Myocyte (in vitro differentiated cells): Measurements from ENCODE around the gene VPS37B. TPM values are rescaled to one million over a fixed set of nuclear protein-coding genes. Genes with fewer than 3 reads are reported as not detected.

Experiments
- DNase-seq: peaks from one replicate; pipeline ENCODE4 v3.0.0-alpha.2; 2012; ENCODE audit warnings: low read depth
- total RNA-seq: library from RNA; depleted of rRNA; stranded (reverse); fragments of >200 nt; gene quantifications from 2 replicates; pipeline ENCODE4 v1.2.3, GENCODE V29; 2014

Gene VPS37B
- total RNA-seq, 1 donor from 2014 or later, result 86.7 TPM

GRCh38 chr12:122842505-122843405 lies 53.2 kb downstream of the VPS37B start:
- DNase-seq, result no peak

DNA sequence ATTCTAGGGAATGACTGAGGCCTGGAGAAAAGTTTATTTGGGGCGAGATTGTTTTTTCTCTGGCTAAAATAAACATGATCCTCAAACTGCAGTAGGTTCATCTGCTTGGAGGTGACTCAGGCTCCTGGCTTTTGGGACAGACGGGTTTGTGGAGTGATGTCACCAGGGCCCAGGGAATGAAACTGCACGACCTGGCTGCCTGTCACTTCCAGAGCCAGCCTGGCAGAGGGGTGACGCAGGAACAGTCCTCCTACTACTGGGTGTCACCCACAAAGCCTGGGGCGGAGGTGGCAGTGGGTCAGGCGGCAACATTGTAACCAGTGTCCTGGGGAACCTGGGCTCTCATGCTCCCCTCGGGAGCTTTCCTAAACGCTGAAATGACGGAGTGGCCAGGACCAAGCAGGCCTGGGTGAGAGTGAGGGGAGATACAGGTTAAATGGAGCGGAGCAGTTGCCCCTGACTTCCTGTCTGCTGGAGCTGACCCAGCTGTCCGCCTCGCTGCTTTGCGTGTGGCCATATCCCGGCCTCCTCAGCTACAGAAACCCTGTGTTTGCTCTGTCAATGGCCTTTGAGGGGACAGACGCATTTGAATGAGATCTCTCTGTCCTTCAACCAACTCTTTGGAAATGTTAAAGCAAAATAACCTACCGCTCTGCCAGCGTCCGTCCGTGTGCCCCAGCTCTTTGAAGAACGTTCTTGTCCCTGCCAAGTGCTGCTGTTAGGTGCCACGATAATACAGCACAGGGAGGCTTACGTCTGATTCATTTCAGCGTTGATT lies 54.2 kb downstream of the VPS37B start:
- peak; percentile 85 for DNase-seq

- no peak for DNase-seq
These were observed 55.1 kb downstream of the VPS37B start for GRCh38 chr12:122840580-122841513.

- peak; percentile 45 for DNase-seq
These were observed 55.9 kb downstream of the VPS37B start for GRCh38 chr12:122839907-122840554.

DNA sequence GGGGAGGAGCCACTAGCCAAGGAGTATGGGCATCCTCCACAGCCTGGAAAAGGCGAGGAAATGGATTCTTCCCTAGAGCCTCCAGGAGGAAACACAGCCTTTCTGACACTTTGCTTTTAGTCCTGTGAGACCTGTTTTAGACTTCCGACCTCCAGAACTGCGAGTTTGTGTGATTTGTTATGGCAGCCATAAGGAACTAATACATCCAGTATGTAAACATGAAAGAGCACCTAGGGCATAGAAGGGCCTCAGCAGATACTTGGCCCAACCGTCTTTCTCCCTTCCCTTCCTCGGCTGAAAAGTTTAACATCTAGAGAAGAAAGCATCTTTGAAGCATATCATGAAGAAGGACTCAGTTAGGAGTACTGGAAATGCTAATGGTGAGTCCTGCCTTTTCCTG lies 57.1 kb downstream of the VPS37B start:
- no peak for DNase-seq

GRCh38 chr12:122837306-122838265 lies 58.3 kb downstream of the VPS37B start:
- DNase-seq, result no peak

DNA sequence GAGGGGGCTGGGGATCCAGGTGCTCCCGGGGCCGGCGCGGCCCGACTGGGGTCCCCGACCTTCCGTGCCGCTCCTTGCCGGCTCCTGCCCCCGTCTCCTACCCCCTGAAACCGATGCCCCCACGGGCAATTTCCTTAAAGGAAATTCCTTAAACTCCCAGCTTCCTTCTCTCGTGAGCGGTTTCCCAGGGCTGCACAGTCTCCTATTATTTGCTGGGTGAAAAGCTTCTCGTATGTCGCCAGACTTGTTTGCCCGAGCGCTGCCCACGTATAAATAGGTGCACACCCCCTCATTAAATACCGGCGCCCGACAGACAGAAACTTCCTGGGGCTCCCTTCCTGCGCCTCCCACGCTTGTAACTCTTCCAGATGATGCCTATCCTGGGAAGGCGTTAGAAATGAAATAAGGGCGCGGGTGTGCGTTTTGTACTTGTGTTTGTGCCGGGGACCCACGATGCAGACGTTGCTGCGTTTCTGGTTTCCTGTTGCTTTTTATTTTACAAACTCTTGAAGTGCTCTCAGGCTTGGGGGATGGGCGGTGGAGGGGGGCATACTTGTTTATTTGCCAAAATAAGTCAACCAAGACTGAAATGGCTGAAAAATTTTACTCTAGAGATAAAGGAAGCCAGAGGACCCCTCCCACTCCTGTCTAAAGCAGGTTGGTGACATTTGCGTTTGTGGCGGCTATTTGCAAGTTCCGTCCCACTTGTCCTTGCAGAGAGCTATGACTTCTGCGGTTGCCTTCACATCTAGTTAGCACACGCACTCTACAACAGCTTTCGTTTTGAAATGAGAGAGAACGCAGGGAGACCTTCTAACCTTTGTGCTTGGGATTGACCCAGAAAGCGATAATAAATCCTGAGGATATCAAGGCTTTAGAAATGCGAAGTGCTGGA lies 59.6 kb downstream of the VPS37B start:
- DNase-seq, result no peak

DNA sequence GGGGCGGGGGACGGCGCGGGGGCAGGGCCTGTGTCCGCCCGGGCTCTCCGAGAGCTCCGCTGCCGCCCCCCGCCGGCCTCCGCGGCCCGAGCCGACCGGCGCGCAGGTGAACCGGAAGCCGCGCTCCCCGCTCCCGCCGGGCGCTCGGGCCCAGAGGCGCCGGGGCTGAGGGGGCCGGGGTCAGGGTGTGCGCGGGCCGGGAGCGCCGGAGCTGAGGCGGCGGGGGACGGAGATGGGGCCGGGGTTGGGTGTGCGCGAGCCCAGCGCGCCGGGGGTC lies 60.2 kb downstream of the VPS37B start:
- DNase-seq, result peak; percentile 25

- peak; percentile 36 for DNase-seq
These were observed 60.8 kb downstream of the VPS37B start, which contains the start of gene HIP1R for GRCh38 chr12:122834921-122835749. Gene HIP1R, plus strand, starts transcription at chr12:122835457. Its CDS starts 94 bp downstream, at chr12:122835551.

- peak; percentile 85 for DNase-seq
These were observed 61.6 kb downstream of the VPS37B start for GRCh38 chr12:122834104-122834920.

GRCh38 chr12:122830517-122831214 lies 65.3 kb downstream of the VPS37B start:
- DNase-seq, result no peak

DNA sequence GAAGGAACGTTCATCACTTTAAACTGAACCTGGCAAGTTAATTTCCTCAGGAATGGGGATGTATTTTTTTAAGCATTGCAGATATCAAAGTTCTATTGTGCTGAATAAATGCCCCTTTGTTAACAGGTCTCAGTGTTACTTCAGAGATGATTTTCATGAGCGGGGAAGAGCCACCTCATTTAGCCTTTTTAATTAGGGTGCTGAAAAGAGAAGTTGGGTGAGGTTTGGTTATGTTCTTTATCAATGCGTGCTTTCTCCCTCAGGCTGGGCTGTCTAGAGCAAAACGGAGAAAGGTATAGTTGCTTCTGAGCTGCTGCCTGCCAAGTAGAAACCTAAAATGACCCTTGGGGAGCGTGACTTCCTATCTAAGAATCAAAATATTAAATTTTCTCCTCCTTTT lies 68.7 kb downstream of the VPS37B start:
- DNase-seq, result no peak

DNA sequence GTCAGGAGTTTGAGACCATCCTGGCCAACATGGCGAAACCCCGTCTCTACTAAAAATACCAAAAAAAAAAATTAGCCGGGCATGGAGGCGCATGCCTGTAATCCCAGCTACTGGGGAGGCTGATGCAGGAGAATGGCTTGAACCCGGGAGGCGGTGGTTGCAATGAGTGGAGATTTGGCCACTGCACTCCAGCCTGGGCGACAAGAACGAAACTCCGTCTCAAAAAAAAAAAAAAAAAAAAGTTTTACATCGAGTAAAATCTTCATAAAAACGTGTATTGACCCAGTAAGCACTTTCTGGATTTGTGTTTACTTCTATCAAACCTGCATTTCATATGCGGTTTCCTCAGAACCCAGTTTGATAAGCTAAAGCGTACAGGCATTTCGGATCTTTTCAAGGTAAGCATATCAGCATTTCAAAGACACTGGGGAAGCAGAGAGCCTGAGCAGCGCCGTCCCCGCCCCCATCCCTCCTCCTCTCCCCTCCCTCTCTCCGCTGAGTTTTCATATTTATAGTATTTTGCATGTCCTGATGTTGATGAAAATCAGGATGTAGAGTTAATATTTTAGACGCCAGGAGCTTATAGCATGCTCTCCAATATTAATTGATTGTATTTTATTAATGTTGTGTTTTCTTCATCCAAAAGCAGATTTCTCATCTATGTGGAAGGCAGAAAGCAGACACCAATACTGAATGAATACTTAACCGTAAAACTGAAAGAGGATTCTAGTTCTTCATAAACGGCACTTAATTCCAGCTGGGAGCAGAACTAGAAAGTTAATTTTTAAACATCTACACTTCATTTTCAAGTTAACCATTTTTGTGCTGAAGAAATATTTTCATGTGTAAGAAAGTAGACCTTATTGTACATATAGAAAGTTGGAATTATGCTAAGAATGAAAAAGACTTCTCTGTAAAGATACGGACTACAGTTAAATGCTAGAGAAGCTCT lies 69.9 kb downstream of the VPS37B start:
- DNase-seq, result no peak

DNA sequence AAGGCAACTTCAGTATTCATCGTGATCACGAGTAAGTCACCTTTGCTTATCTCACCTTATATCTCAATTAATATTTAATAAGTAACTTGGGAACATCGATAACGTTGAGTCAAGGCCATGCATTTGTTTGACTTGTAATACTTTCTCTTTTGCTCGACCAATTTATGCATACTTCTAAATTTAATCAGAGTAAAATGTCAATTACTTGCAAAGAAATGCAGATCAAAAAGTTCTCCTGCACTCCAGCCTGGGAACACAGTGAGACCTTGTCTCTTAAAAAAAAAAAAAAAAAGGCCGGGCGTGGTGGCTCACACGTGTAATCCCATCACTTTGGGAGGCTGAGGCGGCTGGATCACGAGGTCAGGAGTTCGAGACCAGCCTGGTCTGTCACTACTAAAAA lies 72.5 kb downstream of the VPS37B start:
- DNase-seq, result no peak

DNA sequence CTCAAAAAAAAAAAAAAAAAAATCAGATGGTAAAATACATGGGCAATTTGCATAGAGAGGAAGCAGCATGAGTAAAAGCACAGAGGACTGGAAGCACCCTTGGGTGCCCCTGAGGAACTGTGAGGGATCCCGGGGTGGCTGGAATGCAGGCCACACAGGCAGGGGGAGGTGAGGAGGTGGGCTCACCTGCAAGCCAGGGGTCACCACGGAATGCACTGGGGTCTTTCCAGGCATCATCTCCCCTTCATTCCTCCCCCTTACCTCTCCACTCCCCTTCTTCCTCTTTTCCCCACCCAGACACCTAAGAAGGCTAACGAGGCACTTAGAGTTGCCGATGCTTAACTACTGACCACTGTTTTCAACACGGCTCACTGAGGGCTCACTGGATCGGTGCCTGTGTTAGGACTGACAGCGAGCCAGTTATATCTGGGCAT lies 75.1 kb downstream of the VPS37B start:
- DNase-seq, result no peak
